Epithelial cell of proximal tubule (primary cell): ENCODE data around the gene GNPTG. TPM values are rescaled to one million over a fixed set of nuclear protein-coding genes. Genes with fewer than 3 reads are reported as not detected.

Source experiments
- DNase-seq: peaks from one replicate; pipeline ENCODE4 v3.0.0-alpha.2; 2011; ENCODE audit warnings: low read depth
- H3K4me3 ChIP-seq: 2 replicates; pipeline ENCODE4 v1.5.1; 2011; ENCODE audit warnings: low read depth, mild to moderate bottlenecking, low read length
- CTCF ChIP-seq: conservative IDR thresholded peaks from 2 replicates; pipeline ENCODE4 v1.5.1; 2012; ENCODE audit warnings: low read depth, mild to moderate bottlenecking, low read length
- total RNA-seq: library from RNA; depleted of rRNA; stranded (reverse); fragments of >200 nt; gene quantifications from 2 replicates; pipeline ENCODE4 v1.2.3, GENCODE V29; 2015

GNPTG gene
- total RNA-seq, 1 donor from 2014 or later = 63.9 TPM

GRCh38 chr16:1319041-1319440 lies 32.7 kb upstream of the GNPTG start:
- TF ChIP-seq CTCF = no peak
- H3K4me3 ChIP-seq = no peak overlapping the region
- DNase-seq = no peak

- no peak for DNase-seq
- no peak for TF ChIP-seq CTCF
- no peak overlapping the region for H3K4me3 ChIP-seq
Observed at GRCh38 chr16:1320097-1320496, 31.6 kb upstream of the GNPTG start.

GRCh38 chr16:1320658-1321240 lies 31.0 kb upstream of the GNPTG start:
- no peak for DNase-seq
- TF ChIP-seq CTCF = no peak
- H3K4me3 ChIP-seq = no peak overlapping the region

- H3K4me3 ChIP-seq = no peak overlapping the region
- DNase-seq = no peak
- TF ChIP-seq CTCF = no peak
Observed at GRCh38 chr16:1322407-1322806, 29.3 kb upstream of the GNPTG start.

DNA sequence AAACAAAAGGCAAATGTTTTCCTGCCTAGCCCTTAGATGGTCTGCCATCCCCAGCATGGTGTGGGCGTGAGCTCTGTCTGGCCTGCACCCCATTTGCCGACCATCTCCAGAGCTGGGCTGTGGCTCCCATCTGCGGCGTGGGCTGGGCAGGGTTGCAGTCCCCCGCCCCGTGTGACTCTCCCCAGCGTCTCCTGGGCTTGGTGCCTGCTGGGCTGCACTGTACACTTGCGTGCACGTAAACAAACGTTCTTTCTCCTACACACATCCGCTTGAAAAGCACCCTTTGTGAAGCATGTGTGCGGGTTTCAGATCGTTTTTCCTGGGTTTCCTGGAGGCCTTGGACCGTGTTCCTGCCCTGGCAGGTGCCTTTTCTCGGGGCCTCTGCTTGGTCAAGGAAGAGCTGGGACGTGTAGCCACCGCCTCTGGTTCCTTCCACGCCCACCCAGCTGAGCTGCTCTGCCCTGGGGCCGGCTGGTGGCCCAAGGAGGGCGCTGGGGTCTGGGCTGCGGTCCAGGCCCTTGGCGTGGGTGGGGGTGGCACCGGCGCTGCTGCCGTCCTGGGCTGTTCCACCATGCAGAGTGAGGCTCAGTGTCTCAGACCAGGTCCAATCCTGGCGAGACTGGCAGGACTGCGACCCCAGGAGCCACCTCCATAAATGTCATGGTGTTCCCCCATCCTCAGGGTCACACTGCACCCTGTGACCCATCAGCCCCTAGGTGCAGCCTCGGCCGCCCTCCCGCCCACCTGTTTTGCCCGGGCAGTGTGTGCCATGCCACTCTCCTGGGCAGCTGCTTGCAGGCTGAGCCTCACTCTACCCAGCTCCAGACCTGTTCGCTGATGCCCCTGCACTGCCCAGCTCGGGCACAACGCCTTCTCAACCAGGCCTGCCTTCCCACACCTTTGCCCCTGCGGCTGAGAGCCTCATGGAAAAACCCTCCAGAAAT lies 28.2 kb upstream of the GNPTG start:
- DNase-seq = no peak
- no peak overlapping the region for H3K4me3 ChIP-seq
- no peak for TF ChIP-seq CTCF

DNA sequence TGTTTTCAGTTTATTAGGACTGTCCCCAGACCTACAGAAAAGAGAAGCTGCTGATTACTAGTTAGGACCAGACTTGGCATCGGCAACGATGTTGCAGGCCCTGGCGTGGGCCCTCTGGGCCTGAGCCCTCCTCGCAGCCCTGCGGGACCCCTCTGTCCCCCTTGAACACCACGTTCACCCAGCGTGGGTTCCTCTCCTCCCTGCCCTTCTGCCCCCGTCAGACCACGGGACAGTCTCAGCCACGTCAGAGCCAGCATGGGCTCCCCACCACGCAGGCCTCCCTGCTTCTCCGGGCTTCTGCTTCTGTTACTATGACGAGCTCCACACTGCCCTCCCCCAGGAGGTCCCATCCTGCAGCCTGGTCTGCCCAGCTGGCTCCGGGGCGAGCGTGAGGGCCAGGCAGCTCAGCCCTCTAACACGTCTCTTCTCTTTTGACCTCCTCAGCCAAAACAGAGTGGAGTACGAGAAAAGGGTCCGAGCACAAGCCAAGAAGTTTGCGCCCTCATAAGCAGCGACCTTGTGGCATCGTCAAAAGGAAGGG lies 27.4 kb upstream of the GNPTG start:
- DNase-seq = no peak
- no peak for TF ChIP-seq CTCF
- no peak overlapping the region for H3K4me3 ChIP-seq

DNA sequence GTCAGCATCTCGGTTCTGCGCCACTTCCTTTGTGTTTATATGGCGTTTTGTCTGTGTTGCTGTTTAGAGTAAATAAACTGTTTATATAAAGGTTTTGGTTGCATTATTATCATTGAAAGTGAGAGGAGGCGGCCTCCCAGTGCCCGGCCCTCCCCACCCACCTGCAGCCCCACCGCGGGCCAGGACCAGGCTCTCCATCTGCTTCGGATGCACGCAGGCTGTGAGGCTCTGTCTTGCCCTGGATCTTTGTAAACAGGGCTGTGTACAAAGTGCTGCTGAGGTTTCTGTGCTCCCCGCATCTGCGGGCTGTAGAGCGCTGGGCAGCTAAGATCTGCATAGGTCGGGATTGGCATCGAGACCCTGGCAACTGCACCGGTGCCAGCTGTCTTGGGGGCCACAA lies 26.5 kb upstream of the GNPTG start:
- no peak for TF ChIP-seq CTCF

More for the DNA sequence above, 26.5 kb upstream of the GNPTG start:
- H3K4me3 ChIP-seq = no peak overlapping the region
- DNase-seq = no peak
